ENCODE data around the gene ANK3.

- TF ChIP-seq CTCF (optimal IDR thresholded peaks at IDR 0.05 in 1 of 3, IDR thresholded peaks at IDR 0.05 in 1 of 3, conservative IDR thresholded peaks at IDR 0.05 in 1 of 3; ENCODE audit: extremely low read depth in 1 of 3, insufficient read depth in 2 of 3, low read length in 3 of 3) (no peak), EZH2 (IDR thresholded peaks at IDR 0.05; ENCODE audit: low read length) (no peak)
These were observed 339.3 kb downstream of the ANK3 start for GRCh38 chr10:60050366-60050765.

Data from keratinocyte (primary cell).